GM12878 (cell line): ENCODE results near the gene SEPTIN14.
"Not testable (repeated sequence)": the region's sequence is repeated elsewhere in the genome, so short reads cannot be mapped to it uniquely, and the experiment has no call there.

Experiments
- BRCA1 ChIP-seq: IDR thresholded peaks from 2 replicates; pipeline ENCODE4 v1.6.1; 2011; ENCODE audit warnings: low read depth, low read length, improper control_type of control experiment
- CHD4 ChIP-seq: fragments of 200-600 bp; sonication (generic); IDR thresholded peaks from 2 replicates; pipeline ENCODE4 v1.6.1; 2016; ENCODE audit warnings: mild to moderate bottlenecking
- FOS ChIP-seq: IDR thresholded peaks from 3 replicates; pipeline ENCODE4 v1.6.1; 2011; ENCODE audit warnings: borderline replicate concordance; ENCODE audit not compliant: insufficient read length; ENCODE audit errors: extremely low read depth
- POLR2A ChIP-seq: IDR thresholded peaks from 2 replicates; pipeline ENCODE4 v1.6.1; 2011; ENCODE audit warnings: low read depth, mild to moderate bottlenecking, low read length
- SP1 ChIP-seq: IDR thresholded peaks from one replicate; pipeline ENCODE4 v1.6.1; 2011; ENCODE audit warnings: low read depth, low read length
- SRF ChIP-seq, 2 experiments: IDR thresholded peaks; 2 replicates each; pipeline ENCODE4 v1.6.1; 2011; ENCODE audit warnings: low read depth in 2 of 2, low read length in 2 of 2, mild to moderate bottlenecking in 1 of 2, moderate library complexity in 1 of 2
- ZNF274 ChIP-seq: IDR thresholded peaks from one replicate; pipeline ENCODE4 v1.8.0; 2011; ENCODE audit not compliant: insufficient read length, insufficient read depth
- ZSCAN29 ChIP-seq: fragments of 450-650 bp; IDR thresholded peaks from 2 replicates; pipeline ENCODE4 v1.6.1; 2017; ENCODE audit warnings: mild to moderate bottlenecking, moderate library complexity
- TF ChIP-seq, protein P1 (sequence below): fragments of 450-650 bp; formaldehyde crosslinking; IDR thresholded peaks from 2 replicates; pipeline ENCODE4 v1.5.0; 2022; ENCODE audit warnings: mild to moderate bottlenecking, missing genetic modification characterization
- TF ChIP-seq, protein P2 (sequence below), 3 experiments: IDR thresholded peaks in 2 of 3; conservative IDR thresholded peaks in 1 of 3; 2 replicates each; pipeline ENCODE4 v1.5.1; 2011; ENCODE audit warnings: low read depth in 3 of 3, low read length in 3 of 3, mild to moderate bottlenecking in 3 of 3, control low read depth in 2 of 3, moderate library complexity in 2 of 3, inconsistent platforms in 1 of 3, mixed read lengths in 1 of 3; ENCODE audit not compliant: control insufficient read depth in 2 of 3, insufficient read depth in 1 of 3; ENCODE audit errors: extremely low read depth in 1 of 3
- TF ChIP-seq, protein P3 (sequence below): fragments of 450-650 bp; IDR thresholded peaks from 2 replicates; pipeline ENCODE4 v1.6.1; 2014; ENCODE audit warnings: mild to moderate bottlenecking
- TF ChIP-seq, protein P4 (sequence below): fragments of 450-650 bp; IDR thresholded peaks from 2 replicates; pipeline ENCODE4 v1.6.1; 2018; ENCODE audit warnings: mild to moderate bottlenecking, low read depth, moderate library complexity; ENCODE audit not compliant: partially characterized antibody

DNA sequence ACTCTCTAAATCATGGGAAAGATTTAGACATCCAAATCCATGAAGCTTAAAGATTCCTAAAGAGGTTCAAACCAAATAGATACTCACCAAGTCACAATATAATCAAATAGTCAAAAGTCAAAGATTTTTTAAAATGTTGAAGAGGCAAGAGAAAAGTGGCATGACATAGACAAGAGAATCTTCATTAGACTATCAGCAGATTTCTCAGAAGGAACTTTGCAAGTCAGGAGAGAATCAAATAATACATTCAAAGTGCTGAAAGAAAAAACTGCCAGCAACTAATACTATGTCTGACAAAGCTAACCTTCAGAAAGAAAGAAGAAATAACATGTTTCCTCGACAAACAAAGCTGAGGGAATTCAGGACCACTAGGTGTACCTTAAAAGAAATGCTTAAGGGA, 65.3 kb downstream of the SEPTIN14 start:
- TF ChIP-seq, protein P1, sequence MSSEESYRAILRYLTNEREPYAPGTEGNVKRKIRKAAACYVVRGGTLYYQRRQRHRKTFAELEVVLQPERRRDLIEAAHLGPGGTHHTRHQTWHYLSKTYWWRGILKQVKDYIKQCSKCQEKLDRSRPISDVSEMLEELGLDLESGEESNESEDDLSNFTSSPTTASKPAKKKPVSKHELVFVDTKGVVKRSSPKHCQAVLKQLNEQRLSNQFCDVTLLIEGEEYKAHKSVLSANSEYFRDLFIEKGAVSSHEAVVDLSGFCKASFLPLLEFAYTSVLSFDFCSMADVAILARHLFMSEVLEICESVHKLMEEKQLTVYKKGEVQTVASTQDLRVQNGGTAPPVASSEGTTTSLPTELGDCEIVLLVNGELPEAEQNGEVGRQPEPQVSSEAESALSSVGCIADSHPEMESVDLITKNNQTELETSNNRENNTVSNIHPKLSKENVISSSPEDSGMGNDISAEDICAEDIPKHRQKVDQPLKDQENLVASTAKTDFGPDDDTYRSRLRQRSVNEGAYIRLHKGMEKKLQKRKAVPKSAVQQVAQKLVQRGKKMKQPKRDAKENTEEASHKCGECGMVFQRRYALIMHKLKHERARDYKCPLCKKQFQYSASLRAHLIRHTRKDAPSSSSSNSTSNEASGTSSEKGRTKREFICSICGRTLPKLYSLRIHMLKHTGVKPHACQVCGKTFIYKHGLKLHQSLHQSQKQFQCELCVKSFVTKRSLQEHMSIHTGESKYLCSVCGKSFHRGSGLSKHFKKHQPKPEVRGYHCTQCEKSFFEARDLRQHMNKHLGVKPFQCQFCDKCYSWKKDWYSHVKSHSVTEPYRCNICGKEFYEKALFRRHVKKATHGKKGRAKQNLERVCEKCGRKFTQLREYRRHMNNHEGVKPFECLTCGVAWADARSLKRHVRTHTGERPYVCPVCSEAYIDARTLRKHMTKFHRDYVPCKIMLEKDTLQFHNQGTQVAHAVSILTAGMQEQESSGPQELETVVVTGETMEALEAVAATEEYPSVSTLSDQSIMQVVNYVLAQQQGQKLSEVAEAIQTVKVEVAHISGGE (CRISPR knock-in tag): not testable (repeated sequence)
- not testable (repeated sequence) for TF ChIP-seq SP1; BRCA1; SRF (IDR thresholded peaks at IDR 0.05; ENCODE audit: low read depth in 2 of 2, low read length in 2 of 2); POLR2A; ZSCAN29; CHD4; FOS; ZNF274
- TF ChIP-seq, protein P2, sequence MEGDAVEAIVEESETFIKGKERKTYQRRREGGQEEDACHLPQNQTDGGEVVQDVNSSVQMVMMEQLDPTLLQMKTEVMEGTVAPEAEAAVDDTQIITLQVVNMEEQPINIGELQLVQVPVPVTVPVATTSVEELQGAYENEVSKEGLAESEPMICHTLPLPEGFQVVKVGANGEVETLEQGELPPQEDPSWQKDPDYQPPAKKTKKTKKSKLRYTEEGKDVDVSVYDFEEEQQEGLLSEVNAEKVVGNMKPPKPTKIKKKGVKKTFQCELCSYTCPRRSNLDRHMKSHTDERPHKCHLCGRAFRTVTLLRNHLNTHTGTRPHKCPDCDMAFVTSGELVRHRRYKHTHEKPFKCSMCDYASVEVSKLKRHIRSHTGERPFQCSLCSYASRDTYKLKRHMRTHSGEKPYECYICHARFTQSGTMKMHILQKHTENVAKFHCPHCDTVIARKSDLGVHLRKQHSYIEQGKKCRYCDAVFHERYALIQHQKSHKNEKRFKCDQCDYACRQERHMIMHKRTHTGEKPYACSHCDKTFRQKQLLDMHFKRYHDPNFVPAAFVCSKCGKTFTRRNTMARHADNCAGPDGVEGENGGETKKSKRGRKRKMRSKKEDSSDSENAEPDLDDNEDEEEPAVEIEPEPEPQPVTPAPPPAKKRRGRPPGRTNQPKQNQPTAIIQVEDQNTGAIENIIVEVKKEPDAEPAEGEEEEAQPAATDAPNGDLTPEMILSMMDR (IDR thresholded peaks at IDR 0.05 in 2 of 3, conservative IDR thresholded peaks at IDR 0.05 in 1 of 3; ENCODE audit: control insufficient read depth in 2 of 3, extremely low read depth in 1 of 3, insufficient read depth in 1 of 3, low read depth in 3 of 3, low read length in 3 of 3): not testable (repeated sequence)
- TF ChIP-seq, protein P3, sequence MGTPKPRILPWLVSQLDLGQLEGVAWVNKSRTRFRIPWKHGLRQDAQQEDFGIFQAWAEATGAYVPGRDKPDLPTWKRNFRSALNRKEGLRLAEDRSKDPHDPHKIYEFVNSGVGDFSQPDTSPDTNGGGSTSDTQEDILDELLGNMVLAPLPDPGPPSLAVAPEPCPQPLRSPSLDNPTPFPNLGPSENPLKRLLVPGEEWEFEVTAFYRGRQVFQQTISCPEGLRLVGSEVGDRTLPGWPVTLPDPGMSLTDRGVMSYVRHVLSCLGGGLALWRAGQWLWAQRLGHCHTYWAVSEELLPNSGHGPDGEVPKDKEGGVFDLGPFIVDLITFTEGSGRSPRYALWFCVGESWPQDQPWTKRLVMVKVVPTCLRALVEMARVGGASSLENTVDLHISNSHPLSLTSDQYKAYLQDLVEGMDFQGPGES: not testable (repeated sequence)
- TF ChIP-seq, protein P4, sequence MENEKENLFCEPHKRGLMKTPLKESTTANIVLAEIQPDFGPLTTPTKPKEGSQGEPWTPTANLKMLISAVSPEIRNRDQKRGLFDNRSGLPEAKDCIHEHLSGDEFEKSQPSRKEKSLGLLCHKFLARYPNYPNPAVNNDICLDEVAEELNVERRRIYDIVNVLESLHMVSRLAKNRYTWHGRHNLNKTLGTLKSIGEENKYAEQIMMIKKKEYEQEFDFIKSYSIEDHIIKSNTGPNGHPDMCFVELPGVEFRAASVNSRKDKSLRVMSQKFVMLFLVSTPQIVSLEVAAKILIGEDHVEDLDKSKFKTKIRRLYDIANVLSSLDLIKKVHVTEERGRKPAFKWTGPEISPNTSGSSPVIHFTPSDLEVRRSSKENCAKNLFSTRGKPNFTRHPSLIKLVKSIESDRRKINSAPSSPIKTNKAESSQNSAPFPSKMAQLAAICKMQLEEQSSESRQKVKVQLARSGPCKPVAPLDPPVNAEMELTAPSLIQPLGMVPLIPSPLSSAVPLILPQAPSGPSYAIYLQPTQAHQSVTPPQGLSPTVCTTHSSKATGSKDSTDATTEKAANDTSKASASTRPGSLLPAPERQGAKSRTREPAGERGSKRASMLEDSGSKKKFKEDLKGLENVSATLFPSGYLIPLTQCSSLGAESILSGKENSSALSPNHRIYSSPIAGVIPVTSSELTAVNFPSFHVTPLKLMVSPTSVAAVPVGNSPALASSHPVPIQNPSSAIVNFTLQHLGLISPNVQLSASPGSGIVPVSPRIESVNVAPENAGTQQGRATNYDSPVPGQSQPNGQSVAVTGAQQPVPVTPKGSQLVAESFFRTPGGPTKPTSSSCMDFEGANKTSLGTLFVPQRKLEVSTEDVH: not testable (repeated sequence)
